ENCODE data around the gene SLC6A3. TPM values are rescaled to one million over a fixed set of nuclear protein-coding genes. Genes with fewer than 3 reads are reported as not detected.

SLC6A3 gene
- total RNA-seq, 1 experiment from 2014 or later, result not detected

DNA sequence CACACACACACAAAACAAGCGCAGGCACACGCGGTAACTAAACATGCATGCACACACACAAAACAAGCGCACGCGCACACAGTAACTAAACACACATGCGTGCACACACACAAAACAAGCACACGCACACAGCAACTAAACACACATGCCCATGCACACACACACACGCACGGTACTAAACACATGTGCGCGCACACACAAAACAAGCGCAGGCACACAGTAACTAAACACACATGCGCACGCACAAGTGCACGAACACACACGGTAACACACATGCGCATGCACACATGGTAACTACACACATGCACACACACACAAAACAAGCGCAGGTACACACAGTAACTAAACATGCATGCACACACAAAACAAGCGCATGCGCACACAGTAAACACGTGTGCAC, 19.9 kb upstream of the SLC6A3 start:
- ChIA-PET POLR2A (no interaction called here), CTCF (no interaction called here)
- Histone ChIP-seq H3K36me3 (ENCODE audit: control insufficient read depth, insufficient read depth, low read length) (peaks cover 2% of the 10 kb centered on the region), H3K4me3 (ENCODE audit: low read depth, low read length) (no peak overlapping the region), H3K9me3 (no peaks in the 10 kb centered on the region; the same call in 1 of the 2 replicates), H3K27me3 (replicated peaks; ENCODE audit: control insufficient read depth, insufficient read depth, low read length) (no peaks in the 10 kb centered on the region), H3K4me1 (no peaks in the 10 kb centered on the region)
- H3K27ac Mint-ChIP-seq (ENCODE audit: unreplicated experiment), result no peak overlapping the region
- no peak overlapping the region for H3K4me3 Mint-ChIP-seq (ENCODE audit: unreplicated experiment)
- BruUV-seq (replicated peaks), result no TSS peak
- H3K27me3 Mint-ChIP-seq (ENCODE audit: insufficient read depth, unreplicated experiment), result no peaks in the 10 kb centered on the region
- no peak for DNase-seq
- intact Hi-C loops (cut with micrococcal nuclease; ENCODE audit: unreplicated experiment), result no loop called here
- H3K4me1 Mint-ChIP-seq (ENCODE audit: low read depth, unreplicated experiment), result no peaks in the 10 kb centered on the region
- TF ChIP-seq, protein P1, sequence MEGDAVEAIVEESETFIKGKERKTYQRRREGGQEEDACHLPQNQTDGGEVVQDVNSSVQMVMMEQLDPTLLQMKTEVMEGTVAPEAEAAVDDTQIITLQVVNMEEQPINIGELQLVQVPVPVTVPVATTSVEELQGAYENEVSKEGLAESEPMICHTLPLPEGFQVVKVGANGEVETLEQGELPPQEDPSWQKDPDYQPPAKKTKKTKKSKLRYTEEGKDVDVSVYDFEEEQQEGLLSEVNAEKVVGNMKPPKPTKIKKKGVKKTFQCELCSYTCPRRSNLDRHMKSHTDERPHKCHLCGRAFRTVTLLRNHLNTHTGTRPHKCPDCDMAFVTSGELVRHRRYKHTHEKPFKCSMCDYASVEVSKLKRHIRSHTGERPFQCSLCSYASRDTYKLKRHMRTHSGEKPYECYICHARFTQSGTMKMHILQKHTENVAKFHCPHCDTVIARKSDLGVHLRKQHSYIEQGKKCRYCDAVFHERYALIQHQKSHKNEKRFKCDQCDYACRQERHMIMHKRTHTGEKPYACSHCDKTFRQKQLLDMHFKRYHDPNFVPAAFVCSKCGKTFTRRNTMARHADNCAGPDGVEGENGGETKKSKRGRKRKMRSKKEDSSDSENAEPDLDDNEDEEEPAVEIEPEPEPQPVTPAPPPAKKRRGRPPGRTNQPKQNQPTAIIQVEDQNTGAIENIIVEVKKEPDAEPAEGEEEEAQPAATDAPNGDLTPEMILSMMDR (IDR thresholded peaks at IDR 0.05; ENCODE audit: insufficient read depth in 1 of 2, low read depth in 1 of 2, low read length in 1 of 2, severe bottlenecking in 1 of 2, unreplicated experiment in 1 of 2), result no peak
- H3K9me3 Mint-ChIP-seq (ENCODE audit: unreplicated experiment), result no peaks in the 10 kb centered on the region
- H3K36me3 Mint-ChIP-seq (ENCODE audit: insufficient read depth, unreplicated experiment), result peaks cover 79% of the 10 kb centered on the region

DNA sequence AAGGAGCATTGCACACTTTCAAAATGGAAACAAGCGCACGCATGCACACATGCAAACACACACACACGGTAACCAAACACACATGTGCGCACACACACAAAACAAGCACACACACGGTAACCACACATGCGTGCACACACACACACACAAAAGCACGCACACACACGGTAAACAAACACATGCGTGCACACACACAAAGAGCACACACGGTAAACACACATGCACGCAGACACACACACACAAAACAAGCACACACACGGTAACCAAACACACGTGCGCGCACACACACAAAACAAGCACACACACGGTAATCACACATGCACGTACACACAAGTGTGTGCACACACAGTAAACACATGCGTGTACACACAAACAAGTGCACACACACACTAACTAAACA, 19.3 kb upstream of the SLC6A3 start:
- H3K27me3 Mint-ChIP-seq (ENCODE audit: insufficient read depth, unreplicated experiment), result no peaks in the 10 kb centered on the region
- Histone ChIP-seq H3K4me1 (no peaks in the 10 kb centered on the region), H3K4me3 (ENCODE audit: low read depth, low read length) (no peak overlapping the region), H3K9me3 (no peaks in the 10 kb centered on the region; the same call in 1 of the 2 replicates), H3K27me3 (replicated peaks; ENCODE audit: control insufficient read depth, insufficient read depth, low read length) (no peaks in the 10 kb centered on the region), H3K36me3 (ENCODE audit: control insufficient read depth, insufficient read depth, low read length) (peaks cover 2% of the 10 kb centered on the region)
- H3K27ac Mint-ChIP-seq (ENCODE audit: unreplicated experiment), result no peak overlapping the region
- H3K36me3 Mint-ChIP-seq (ENCODE audit: insufficient read depth, unreplicated experiment), result peaks cover 79% of the 10 kb centered on the region
- H3K4me1 Mint-ChIP-seq (ENCODE audit: low read depth, unreplicated experiment), result no peaks in the 10 kb centered on the region
- DNase-seq, result no peak
- POLR2A ChIA-PET, result no interaction called here
- H3K4me3 Mint-ChIP-seq (ENCODE audit: unreplicated experiment), result no peak overlapping the region
- intact Hi-C loops (cut with micrococcal nuclease; ENCODE audit: unreplicated experiment), result no loop called here
- TF ChIP-seq, protein P1 (IDR thresholded peaks at IDR 0.05; ENCODE audit: insufficient read depth in 1 of 2, low read depth in 1 of 2, low read length in 1 of 2, severe bottlenecking in 1 of 2, unreplicated experiment in 1 of 2), result no peak
- no TSS peak for BruUV-seq (replicated peaks)
- CTCF ChIA-PET, result no interaction called here
- no peaks in the 10 kb centered on the region for H3K9me3 Mint-ChIP-seq (ENCODE audit: unreplicated experiment)

DNA sequence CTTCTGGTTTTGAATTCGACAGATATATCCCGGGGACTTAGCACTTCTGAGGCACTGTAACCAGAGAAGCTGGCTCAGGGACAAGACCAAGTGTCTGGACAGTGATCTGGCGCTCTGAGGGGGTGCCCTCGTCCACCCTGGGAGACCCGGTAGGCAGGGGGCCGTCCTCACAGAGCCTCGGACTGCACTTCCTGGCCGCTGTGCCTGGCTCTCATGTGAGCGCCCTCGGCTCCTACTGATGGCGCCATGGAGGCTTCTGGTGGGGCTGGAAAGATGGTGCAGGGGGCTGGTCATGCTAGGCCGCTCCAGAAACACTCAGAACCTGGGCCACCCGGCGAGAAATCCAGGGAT, 18.8 kb upstream of the SLC6A3 start:
- no TSS peak for BruUV-seq (replicated peaks)
- Mint-ChIP-seq H3K36me3 (ENCODE audit: insufficient read depth, unreplicated experiment) (peaks cover 75% of the 10 kb centered on the region), H3K27ac (ENCODE audit: unreplicated experiment) (no peak overlapping the region), H3K4me1 (ENCODE audit: low read depth, unreplicated experiment) (no peaks in the 10 kb centered on the region), H3K9me3 (ENCODE audit: unreplicated experiment) (no peaks in the 10 kb centered on the region), H3K4me3 (ENCODE audit: unreplicated experiment) (no peak overlapping the region), H3K27me3 (ENCODE audit: insufficient read depth, unreplicated experiment) (no peaks in the 10 kb centered on the region)
- Histone ChIP-seq H3K4me1 (no peaks in the 10 kb centered on the region), H3K27me3 (replicated peaks; ENCODE audit: control insufficient read depth, insufficient read depth, low read length) (no peaks in the 10 kb centered on the region), H3K36me3 (ENCODE audit: control insufficient read depth, insufficient read depth, low read length) (peaks cover 2% of the 10 kb centered on the region), H3K4me3 (ENCODE audit: low read depth, low read length) (no peak overlapping the region), H3K9me3 (no peaks in the 10 kb centered on the region; the same call in 1 of the 2 replicates)
- no peak for DNase-seq
- ChIA-PET CTCF (no interaction called here), POLR2A (interaction anchor here (0.5 kb wide), 1 partner anchor 115 kb away, joined by 3 read pairs; no protein-coding TSS in a partner anchor)
- intact Hi-C loops (cut with micrococcal nuclease; ENCODE audit: unreplicated experiment), result no loop called here
- TF ChIP-seq, protein P1 (IDR thresholded peaks at IDR 0.05; ENCODE audit: insufficient read depth in 1 of 2, low read depth in 1 of 2, low read length in 1 of 2, severe bottlenecking in 1 of 2, unreplicated experiment in 1 of 2), result no peak

Data from Caco-2 (cell line).